ENCODE data around the gene PLEKHG4B. TPM values are rescaled to one million over a fixed set of nuclear protein-coding genes. Genes with fewer than 3 reads are reported as not detected.

The PLEKHG4B gene
- total and polyA plus RNA-seq, 2 donors from 2014 or later: 0.13 to 0.37 TPM

DNA sequence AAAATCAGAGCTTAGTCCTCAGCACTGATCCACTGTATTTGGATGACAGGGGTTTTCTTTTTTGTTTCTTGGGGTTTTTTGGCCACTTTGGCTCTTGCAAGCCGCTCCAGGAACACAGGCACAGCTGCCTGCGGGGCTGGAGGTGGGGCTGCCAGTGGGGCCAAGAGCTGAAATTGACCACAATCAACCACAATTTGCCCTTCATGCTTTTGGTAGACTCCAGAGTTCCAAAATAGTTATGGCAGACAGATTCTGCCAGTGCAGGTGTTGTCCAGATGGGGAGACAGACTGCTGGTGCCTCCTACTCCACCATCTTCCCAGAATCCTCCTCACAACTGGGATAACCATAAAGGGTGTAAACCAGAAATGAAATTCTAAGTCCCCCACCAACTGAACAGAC, 36.5 kb downstream of the PLEKHG4B start:
- DNase-seq: no peak
- Histone ChIP-seq H3K4me3 (ENCODE audit: low read length in 3 of 3) (no peak overlapping the region), H3K9ac (ENCODE audit: low read length in 3 of 3) (no peak overlapping the region), H3K9me3 (ENCODE audit: control insufficient read depth in 2 of 3, insufficient read depth in 1 of 3, low read length in 3 of 3) (peaks cover 0 to 3% (median 0%) of the 10 kb centered on the region in 3 donors), H3K4me1 (ENCODE audit: control insufficient read depth in 2 of 3, insufficient read depth in 2 of 3, low read depth in 1 of 3, low read length in 3 of 3) (no peaks in the 10 kb centered on the region), H3K27me3 (ENCODE audit: control insufficient read depth, insufficient read depth, low read length) (no peaks in the 10 kb centered on the region), H3K27ac (ENCODE audit: low read depth in 2 of 2, low read length in 2 of 2) (no peak overlapping the region), H3K36me3 (ENCODE audit: control insufficient read depth in 2 of 3, insufficient read depth in 3 of 3, low read length in 3 of 3) (no peaks in the 10 kb centered on the region)
- TF ChIP-seq CTCF (IDR thresholded peaks at IDR 0.05; ENCODE audit: borderline replicate concordance, extremely low read depth, insufficient read depth): no peak
- intact Hi-C loops (cut with DNase I): no loop called here
- FAIRE-seq: no peak

DNA sequence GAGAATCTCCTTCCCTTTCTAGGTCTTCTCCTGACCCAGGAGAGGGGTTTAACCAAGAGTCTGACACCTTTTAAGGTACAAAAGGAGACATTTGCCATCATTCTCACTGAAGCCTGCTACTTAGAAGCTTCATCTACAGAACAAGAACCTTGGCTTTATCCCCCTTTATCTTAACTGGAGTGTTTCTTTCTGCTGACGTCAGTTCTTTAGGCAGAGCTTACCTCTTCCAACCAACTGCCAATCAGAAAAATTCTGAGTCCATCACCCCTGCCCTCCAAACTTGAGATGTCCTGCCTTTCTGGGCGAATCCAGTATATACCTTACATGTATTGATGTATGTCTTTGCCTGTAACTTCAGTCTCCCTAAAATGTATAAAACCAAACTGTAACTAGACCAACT, 37.2 kb downstream of the PLEKHG4B start:
- no peak overlapping the region for H3K4me3 ChIP-seq (ENCODE audit: low read length in 3 of 3)
- intact Hi-C loops (cut with DNase I): no loop called here
- H3K36me3 ChIP-seq (ENCODE audit: control insufficient read depth in 2 of 3, insufficient read depth in 3 of 3, low read length in 3 of 3): no peaks in the 10 kb centered on the region
- TF ChIP-seq CTCF (IDR thresholded peaks at IDR 0.05; ENCODE audit: borderline replicate concordance, extremely low read depth, insufficient read depth): no peak
- DNase-seq: no peak
- H3K27me3 ChIP-seq (ENCODE audit: control insufficient read depth, insufficient read depth, low read length): no peaks in the 10 kb centered on the region
- no peak overlapping the region for H3K27ac ChIP-seq (ENCODE audit: low read depth in 2 of 2, low read length in 2 of 2)
- H3K4me1 ChIP-seq (ENCODE audit: control insufficient read depth in 2 of 3, insufficient read depth in 2 of 3, low read depth in 1 of 3, low read length in 3 of 3): no peaks in the 10 kb centered on the region
- H3K9me3 ChIP-seq (ENCODE audit: control insufficient read depth in 2 of 3, insufficient read depth in 1 of 3, low read length in 3 of 3): peaks cover 0 to 3% (median 0%) of the 10 kb centered on the region in 3 donors
- no peak for FAIRE-seq
- no peak overlapping the region for H3K9ac ChIP-seq (ENCODE audit: low read length in 3 of 3)

DNA sequence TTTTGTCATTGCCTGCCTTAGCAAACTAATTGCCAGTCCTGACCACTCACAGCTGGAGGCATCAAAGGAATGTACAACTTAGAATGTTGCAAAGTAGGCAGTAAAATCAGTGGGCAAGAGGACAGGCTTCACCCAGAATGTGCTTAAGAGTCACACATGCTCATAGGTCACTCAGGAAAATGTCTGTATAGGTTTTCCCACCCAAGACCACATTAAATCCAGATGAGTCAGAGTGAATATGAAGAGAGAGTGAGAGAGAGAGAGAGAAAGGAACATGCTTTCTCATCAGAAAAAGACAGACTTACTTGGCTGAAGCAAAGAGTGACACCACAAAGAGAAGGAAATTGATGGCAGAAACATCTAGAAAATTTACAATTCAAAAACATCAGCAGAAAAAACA, 37.9 kb downstream of the PLEKHG4B start:
- H3K9me3 ChIP-seq (ENCODE audit: control insufficient read depth in 2 of 3, insufficient read depth in 1 of 3, low read length in 3 of 3): no peaks in the 10 kb centered on the region
- FAIRE-seq: no peak
- H3K4me1 ChIP-seq (ENCODE audit: control insufficient read depth in 2 of 3, insufficient read depth in 2 of 3, low read depth in 1 of 3, low read length in 3 of 3): no peaks in the 10 kb centered on the region
- no peak for DNase-seq
- no peaks in the 10 kb centered on the region for H3K27me3 ChIP-seq (ENCODE audit: control insufficient read depth, insufficient read depth, low read length)
- H3K9ac ChIP-seq (ENCODE audit: low read length in 3 of 3): no peak overlapping the region
- TF ChIP-seq CTCF (IDR thresholded peaks at IDR 0.05; ENCODE audit: borderline replicate concordance, extremely low read depth, insufficient read depth): no peak
- H3K4me3 ChIP-seq (ENCODE audit: low read length in 3 of 3): no peak overlapping the region
- H3K27ac ChIP-seq (ENCODE audit: low read depth in 2 of 2, low read length in 2 of 2): no peak overlapping the region
- intact Hi-C loops (cut with DNase I): no loop called here
- H3K36me3 ChIP-seq (ENCODE audit: control insufficient read depth in 2 of 3, insufficient read depth in 3 of 3, low read length in 3 of 3): no peaks in the 10 kb centered on the region

- DNase-seq: no peak
- intact Hi-C loops (cut with DNase I): no loop called here
- H3K9me3 ChIP-seq (ENCODE audit: control insufficient read depth in 2 of 3, insufficient read depth in 1 of 3, low read length in 3 of 3): no peaks in the 10 kb centered on the region
- no peaks in the 10 kb centered on the region for H3K4me1 ChIP-seq (ENCODE audit: control insufficient read depth in 2 of 3, insufficient read depth in 2 of 3, low read depth in 1 of 3, low read length in 3 of 3)
- no peaks in the 10 kb centered on the region for H3K27me3 ChIP-seq (ENCODE audit: control insufficient read depth, insufficient read depth, low read length)
- no peaks in the 10 kb centered on the region for H3K36me3 ChIP-seq (ENCODE audit: control insufficient read depth in 2 of 3, insufficient read depth in 3 of 3, low read length in 3 of 3)
- no peak overlapping the region for H3K9ac ChIP-seq (ENCODE audit: low read length in 3 of 3)
- no peak for TF ChIP-seq CTCF (IDR thresholded peaks at IDR 0.05; ENCODE audit: borderline replicate concordance, extremely low read depth, insufficient read depth)
- no peak for FAIRE-seq
- no peak overlapping the region for H3K4me3 ChIP-seq (ENCODE audit: low read length in 3 of 3)
- H3K27ac ChIP-seq (ENCODE audit: low read depth in 2 of 2, low read length in 2 of 2): no peak overlapping the region
Measured at GRCh38 chr5:130601-131131, 38.7 kb downstream of the PLEKHG4B start.
